ELF-1 (cell line): ENCODE results near the gene WBP2NL.
"Not testable (repeated sequence)": the region's sequence is repeated elsewhere in the genome, so short reads cannot be mapped to it uniquely, and the experiment has no call there.

Source experiments
- DNase-seq: peaks from one replicate; pipeline ENCODE4 v3.0.0-alpha.2; 2016; ENCODE audit warnings: low read depth, low spot score

Gene WBP2NL

DNA sequence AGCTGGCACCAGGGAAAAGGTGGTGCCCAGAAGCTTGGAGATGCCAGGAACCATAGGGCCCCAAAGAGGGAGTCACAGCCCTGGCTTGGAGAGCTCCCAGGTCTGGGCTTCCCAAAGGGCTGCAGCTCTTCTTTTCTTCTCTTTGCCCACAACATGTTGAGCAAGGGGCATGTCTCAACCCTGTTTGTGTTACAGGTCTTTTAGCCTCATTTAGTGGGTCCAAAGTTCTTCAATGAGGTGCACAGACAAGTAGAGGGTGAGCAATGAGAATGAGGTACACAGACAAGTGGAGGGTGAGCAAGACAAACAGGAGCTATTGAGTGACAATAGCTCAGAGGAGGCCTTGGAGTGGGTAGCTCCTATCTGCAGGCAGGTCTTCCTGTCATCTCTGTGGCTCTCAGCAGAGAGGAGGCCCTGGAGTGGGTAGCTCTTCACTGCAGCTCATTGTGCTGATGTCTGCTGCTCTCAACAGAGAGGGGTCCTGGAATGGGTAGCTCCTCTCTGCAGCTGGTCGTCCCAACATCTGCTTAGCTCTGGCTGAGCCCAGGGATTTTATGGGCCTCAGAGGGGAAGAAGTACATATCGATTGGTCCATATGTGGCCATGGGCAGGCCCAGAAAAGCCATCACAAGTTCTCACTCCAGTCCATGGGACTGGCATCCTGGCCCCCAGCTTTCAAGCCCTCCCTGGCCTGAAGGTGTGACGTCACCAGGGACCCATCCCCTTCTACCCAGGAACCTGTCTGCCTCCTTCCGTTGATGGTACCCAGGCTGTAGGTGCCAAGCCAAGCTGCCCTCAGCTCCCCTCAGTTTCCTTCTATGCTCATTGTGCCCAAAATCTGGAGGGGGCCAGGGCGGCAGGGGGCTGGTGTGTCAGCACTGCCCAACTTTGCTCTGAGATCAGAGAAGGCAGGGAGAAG is 34.9 kb downstream of the WBP2NL start:
- DNase-seq = no peak

DNA sequence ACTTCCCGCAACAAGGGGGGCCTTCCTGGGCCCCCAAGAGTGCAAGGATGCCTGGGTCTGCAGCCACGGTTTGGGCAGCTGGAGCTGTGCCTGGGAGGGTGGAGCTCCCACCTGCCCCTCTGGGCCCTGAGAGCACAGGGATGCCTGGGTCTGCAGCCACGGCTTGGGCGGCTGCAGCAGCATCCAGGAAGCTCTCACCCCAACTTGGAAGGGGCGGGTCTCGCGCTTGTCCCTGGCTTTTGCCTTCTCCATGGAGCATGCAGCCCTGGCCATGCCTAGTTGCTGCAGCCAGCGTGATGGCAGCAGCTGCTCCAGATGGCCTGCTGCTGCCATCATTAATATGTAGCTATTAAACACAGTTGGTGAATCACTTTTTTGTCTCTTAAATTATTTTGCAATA is 36.7 kb downstream of the WBP2NL start:
- DNase-seq = no peak

DNA sequence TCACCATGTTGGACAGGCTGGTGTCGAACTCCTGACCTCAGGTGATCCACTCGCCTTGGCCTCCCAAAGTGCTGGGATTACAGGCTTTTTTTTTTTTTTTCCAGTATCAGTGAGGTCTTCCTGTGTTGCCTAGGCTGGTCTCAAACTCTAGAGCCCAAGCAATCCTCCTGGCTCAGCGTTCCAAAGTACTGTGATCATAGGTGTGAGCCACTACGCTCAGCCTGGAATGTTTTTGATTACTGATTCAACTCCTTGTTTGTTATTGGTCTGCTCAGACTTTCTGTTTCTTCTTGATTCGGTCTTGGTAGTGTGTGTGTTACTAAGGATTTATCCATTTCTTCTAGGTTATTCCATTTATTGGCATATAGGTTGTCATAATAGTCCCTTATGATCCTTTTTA is 40.7 kb downstream of the WBP2NL start:
- DNase-seq = no peak

DNA sequence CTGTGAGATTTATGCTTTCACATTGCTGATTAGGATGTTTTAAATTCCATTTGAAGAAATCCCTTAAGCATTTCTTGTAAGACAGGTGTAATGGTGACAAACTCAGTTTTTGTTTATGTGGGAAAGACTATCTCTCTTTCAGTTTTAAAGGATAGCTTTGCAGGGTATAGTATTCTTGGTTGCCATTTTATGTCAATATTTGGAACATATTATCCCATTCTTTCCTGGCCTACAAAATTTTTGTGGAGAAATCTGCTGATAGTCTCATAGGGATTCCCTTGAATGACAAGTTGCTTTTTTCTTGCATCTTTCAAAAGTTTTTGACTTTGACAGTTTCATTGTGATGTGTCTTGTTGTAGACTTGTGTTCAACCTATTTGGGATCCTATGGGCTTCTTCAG is 43.2 kb downstream of the WBP2NL start:
- no peak for DNase-seq

DNA sequence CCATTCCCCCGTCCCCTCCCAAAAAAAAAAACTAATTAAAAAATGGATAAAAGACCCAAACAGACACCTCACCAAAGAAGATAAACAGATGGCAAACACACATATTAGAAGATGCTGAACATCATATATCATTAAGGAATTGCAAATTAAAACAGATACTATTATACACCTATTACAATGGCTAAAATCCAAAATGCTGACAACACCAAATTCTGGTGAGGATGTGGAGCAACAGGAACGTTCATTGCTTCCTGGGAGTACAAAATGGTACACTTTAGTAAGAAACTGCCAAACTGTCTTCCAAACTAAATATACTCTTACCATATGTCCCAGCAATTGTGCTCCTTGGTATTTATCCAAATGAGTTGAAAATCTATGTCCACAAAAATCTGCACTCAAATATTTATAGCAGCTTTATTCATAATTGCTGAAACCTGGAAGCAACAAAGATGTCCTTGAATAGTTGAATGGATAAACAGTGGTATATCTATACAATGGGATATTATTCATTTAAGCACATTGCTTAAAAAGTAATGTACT is 52.1 kb downstream of the WBP2NL start:
- no peak for DNase-seq

DNA sequence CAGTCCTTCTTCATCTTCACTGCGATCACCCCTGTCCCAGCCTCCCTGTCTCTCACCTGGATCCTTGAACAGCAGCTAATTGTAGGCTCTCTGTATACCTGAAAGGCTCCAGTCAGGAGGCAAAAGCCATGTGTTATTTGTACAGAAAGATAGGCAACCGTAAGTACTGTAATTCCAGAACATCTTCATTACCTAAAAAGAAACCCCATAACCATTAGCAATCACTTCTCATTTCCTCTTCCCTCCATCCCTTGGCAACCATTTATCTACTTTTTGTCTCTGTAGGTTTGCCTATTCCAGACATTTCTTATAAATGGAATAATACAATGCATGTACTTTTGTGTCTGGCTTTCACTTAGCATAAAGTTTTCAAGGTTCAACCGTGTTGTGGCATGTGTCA is 54.2 kb downstream of the WBP2NL start:
- no peak for DNase-seq

DNA sequence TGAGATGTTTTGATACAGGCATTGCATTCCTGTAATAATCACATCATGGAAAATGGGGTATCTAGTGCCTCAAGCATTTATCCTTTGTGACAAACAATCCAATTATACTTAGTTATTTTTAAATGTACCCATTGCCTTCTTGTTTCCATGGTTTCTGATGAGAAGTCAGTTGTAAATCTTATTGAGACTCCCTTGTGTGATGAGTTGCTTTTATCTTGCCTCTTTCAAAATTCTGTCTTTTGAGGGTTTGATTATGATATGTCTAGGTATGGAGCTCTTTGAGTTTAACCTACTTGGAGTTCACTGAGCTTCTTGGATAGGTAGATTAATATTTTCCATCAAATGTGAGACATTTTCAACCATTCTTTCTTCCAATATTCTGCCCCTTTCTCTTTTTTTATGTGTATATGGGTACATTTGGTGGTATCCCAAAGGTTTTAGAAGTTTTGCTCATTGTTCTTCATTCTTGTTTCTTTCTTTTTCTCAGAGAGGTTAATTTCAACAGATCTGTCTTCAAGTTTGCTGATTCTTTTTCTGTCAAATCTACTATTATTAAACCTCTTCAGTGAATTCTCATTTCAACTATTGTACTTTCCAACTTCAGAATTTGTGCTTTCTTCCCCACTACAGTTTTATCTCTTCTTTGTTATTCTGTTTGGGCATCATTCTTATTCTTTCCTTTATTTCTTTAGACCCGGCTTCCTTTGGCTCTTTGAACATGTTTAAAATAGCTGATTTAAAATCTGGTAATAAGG is 58.3 kb downstream of the WBP2NL start:
- DNase-seq = no peak

DNA sequence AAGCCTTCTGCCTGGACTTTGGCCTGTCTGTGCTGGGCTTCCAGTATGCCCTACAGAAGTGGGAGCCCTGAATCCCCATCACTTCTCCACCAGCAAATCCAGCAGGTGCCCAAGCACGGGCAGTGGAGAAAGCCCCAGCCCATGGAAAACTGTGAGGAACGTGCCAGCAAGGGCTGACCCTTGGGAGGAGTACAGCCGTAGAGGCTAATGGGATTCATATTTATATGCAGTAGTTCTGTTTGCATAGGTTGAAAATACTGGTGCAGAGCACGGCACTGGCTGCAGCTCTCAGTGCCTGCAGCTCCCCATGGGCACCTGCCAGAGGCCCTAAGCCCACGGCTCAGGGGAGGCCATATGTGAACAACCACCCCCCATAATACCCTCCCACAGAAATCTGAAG is 61.9 kb downstream of the WBP2NL start:
- no peak for DNase-seq

DNA sequence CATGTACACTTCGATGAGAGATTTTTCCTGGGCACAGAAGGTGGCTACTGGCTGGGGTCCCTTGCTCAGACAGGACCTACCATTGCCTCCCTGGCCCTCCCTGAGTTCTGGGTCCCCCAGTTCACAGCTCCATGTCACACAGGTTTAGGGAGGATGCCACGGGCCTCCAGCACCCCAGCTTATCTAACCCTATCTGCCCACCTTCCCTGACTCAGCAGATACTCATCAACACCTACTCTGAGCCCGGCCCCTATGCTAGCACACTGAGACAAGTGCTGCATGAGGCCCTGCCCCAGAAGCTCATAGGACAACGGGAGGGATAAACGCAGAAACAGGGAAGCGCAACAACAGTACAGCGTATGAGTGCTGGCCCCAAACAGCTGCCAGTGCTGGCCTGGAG is 62.5 kb downstream of the WBP2NL start:
- no peak for DNase-seq

DNA sequence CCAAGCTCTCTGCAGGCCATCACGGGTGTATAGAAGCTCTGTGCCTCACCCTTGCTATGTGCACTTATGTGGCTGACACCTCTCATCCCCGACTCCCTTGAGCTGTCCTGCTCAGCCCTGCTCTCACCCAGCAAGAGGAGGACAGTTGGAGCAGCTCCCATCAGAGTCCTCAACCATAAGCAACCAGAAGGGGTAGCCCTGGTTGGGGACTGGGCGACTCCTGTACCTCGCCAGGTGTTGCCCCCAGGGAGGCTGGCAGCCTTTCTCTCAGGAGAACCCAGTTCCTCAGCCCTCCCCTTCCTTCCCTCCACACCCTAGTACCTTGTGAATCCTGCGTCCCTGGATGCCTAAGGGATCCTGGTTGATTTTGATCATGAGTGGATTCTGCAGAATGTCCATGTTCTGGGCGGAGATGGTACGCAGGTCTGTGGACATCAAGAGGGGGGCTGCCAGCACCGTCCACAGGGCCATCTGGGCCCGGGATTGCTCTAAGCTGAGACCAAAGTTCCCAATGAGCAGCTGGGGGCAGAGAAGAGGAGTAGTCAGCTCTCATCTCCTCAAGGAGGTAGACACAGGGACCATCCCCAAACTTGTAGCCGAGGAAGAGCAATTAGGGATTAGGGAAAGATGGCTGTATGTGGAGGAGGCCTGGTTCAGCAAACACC is 64.0 kb downstream of the WBP2NL start:
- no peak for DNase-seq

DNA sequence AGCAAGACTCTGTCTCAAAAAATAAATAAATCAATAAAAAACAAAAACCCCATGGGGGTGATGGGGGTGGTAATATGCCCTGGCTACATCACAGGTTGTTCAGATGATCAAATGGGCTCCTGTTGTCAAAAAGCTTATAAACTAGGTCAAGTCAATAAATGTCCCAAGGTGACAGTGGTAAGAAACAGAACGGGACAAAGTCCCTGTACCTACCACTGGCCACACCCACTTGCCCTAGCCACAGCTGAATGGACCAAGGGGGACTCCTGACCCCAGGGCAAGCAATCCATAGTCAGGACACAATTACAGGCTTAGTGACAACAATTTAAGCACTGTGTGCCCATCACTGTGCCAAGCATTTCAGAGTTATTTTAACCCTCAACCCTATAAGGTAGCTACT is 66.0 kb downstream of the WBP2NL start:
- no peak for DNase-seq

DNA sequence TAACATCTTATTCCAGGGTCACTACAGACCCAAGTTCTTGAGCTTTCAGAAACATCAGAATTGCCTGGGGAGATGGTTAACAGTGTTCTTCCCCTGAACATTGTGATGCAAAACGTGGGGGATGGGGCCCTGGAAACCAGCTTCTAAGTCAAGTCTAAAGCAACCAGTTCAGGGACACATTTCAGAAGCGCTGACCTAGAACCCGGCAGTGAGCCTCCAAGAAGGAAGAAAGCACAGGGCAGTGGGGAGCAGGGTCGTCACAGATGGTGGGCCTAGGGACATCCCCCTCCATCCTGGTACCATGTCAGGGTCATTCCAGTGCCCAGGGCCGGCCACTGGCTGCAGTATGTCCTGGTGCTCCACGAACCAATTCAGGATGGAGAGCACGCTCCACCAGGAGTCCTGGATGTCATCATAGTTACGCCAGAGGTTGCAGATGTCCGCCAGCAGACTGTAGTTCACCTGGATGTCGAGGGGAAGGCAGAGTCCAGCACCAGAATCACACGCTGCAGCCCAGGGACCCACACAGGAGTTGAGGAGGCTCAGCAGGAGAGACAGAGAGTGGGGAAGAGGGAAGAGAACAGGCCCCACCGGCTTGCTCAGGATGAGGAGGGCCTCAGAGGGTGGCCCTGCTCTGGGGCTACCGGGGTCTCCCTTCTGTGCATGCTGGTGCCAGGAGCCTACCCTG is 67.0 kb downstream of the WBP2NL start:
- peak; percentile 69 for DNase-seq

DNA sequence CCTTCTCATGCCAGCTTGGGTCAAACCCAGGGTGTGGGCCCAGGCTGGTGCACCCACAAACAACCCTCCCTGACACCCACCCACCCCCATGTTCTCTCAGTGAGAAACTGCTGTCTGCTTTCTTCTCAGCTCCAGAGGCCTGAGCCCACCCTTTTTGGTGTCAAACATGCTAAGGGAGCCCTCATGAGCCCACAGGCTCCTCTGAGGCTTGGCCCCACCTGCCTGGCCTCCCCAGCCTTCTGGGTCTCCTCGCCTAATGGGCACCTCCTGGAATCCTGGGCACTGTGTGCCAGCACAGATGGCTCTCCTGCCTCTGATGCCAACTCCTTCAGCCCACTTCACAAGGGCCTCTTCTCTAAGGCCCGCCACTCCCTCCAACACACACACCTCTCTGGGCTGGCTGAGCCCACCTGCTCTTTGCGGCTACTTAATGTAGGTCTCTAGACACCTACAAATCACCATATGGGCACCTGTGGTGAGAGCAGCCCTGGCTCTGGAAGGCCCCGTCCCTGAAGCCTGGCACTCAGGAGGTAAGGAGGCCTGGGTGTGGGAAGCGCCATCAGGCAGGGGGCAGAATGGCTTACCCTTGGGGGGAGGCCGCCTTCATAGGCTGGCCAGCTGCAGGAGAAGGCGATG is 67.7 kb downstream of the WBP2NL start:
- no peak for DNase-seq

DNA sequence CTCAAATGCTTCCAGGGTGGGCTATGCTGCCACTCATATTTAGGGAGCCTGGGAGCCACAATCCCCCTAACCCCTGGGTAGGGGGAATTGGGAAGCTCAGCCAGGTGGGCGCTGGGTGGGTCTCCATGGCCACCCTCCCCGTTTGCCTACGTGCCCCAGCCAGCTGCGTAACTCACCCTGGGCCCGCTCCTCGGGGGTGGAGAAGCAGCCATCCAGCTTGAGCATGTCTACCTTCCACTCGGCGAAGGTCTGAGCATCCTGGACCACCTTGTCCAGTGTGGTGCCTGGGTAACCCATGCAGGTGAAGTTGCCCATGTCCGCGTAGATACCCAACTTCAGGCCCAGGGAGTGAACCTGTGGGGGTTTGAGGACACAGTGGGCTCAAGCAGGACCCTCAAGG is 68.3 kb downstream of the WBP2NL start:
- no peak for DNase-seq

DNA sequence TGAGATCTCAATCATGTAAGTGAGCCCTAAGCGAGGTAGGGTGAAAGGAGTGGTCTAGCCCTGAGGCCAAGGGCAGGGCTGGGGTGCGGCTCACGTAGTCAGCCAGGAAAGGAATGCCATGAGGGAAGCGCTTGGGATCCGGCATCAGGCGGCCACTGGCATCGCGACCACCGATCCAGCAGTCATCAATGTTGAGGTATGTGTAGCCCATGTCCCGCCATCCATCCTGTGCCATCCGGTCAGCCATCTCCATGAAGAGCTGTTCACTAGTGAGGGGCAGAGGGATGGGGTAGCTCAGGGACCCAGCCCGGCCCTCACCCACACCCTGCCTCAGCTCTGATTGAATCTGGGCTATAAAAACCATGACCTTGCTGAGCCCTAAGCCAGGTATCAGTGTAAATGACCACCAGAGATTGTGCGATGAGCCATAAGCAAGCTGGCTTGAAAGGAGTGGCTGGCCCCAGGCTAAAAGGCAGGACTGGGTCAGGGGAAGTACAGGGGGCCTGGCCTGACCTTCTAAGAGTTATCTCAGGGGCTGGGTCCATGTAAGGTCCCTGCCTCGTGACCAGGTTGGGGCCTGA is 69.2 kb downstream of the WBP2NL start:
- no peak for DNase-seq

DNA sequence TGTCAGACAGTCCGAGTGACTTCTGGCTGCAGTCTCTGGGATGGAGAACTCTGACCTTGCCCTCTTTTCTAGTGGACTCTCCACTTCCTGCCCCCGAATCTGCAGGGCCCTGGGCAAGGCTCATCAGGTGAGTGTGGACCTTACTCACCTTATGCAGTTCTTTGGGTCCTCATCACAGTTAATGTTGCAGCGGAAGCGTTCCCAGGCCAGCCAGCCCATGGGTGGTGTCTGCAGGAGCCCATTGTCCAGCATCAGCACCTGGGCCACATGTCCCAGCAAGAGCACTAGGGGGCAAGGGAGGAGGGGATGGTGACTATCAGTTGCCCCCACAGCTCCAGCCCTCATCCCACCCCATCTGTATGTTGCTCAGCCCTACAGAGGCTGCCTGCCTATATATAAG is 69.7 kb downstream of the WBP2NL start:
- no peak for DNase-seq

DNA sequence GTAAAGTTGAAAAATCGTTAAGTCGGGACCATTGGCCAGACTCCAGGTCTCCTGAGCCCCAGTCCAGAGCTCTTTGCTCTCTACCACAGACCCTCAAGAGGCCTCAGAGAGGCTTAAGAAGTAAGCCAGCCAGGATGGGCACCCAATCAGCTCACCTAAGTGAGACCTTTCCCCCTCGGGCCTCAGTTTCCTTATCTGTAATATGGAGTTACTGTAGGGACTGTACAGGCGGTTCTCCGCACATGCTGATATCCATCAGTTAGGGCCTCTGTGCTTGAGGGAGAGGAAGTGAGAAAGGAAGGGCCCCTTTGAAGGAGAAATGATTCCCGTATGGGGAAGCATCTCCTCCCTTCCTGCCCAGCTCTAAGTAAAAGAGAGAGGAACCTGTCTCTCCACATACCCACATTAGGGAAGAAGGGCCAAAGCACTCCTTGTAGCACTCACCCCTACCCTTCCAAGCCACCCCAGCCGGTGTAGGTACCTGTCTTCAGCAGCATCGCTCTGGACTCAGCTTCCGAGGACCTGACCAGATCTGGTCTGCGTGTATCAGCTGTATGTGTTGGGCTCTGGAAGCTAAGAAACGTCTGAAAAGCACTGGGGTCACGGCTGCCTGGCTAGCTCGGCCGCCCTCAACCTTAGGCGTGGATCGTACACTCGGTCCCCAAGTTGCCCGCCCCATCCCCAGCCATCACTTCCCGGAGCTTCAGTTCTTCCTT is 71.4 kb downstream of the WBP2NL start:
- DNase-seq = no peak

DNA sequence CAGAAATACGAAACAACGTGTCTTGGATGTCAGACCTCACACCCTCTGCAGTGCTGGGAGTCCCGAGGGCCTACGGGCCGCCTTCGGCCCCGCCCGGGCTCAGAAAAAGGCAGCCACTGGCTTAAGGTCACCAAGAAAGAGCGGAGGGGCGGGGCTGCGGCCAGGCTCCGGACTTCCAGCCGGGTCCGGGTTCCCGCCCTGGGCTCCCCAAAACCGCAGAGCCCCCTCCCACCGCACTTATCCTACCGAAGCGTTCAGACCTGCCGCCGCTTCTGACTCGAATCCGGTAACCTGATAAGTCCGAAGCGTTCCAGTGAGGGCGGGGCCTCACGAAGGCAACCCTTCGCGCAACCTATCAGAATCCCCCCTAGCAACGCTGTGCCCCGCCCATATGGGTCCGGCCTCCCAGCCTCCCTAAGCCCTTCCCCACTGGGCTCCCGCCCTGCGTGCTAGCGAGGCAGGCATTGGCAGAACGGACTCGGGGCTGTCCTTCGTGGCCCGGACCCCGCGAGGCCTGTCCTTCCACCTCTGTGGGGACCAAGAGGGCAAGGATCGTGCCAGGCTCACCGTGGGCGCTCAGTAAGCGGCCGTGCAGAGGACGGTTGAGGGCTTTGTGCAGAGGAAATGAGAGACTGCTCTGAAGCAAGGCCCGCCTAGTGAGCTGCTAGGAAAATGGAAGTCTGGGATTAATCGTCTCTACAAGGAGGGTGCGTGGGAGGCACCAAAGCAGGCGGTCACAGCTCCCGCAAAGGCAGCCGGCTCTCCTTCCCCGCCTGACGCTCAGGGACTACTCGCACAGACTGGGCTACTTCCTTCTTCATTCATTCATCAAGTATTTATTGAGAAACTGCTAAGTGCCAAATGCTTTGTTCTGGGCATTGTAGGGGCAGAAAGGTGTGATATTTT is 72.2 kb downstream of the WBP2NL start, which contains the start of gene NAGA:
TSS of gene NAGA (minus strand) at position 296 of the 906 bp plus-strand sequence. CDS start 515 bp downstream, outside the sequence.
- peak; percentile 97 for DNase-seq

DNA sequence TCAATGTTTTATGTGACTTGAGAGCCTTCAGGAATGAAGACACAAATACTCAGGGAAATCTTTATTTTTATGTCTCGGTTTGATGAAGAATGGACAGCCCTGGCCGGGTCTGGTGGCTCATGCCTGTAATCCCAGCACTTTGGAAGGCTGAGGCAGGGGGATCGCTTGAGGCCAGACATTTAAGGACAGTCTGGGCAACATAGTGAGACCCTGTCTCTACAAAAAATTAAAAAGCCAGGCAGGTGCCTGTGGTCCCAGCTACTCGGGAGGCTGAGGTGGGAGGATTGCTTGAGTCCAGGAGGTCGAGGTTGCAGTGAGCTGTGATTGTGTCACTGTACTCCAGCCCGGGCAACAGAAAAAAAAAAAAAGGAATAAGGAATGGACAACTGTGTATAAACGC is 72.9 kb downstream of the WBP2NL start:
- not testable (repeated sequence) for DNase-seq
